GM15510 (cell line): ENCODE results near the gene WHRN.

Experiments used
- POLR2A ChIP-seq: IDR thresholded peaks from 3 replicates; pipeline ENCODE4 v1.6.1; 2011; ENCODE audit warnings: borderline replicate concordance; ENCODE audit not compliant: insufficient read length; ENCODE audit errors: extremely low read depth

WHRN gene

GRCh38 chr9:114522847-114523246 is 17.6 kb upstream of the WHRN start:
- TF ChIP-seq POLR2A = no peak

- TF ChIP-seq POLR2A = no peak
These were observed 17.0 kb upstream of the WHRN start for GRCh38 chr9:114522286-114522685.

- no peak for TF ChIP-seq POLR2A
These were observed 16.6 kb upstream of the WHRN start for GRCh38 chr9:114521846-114522245.

- no peak for TF ChIP-seq POLR2A
These were observed 13.3 kb upstream of the WHRN start for GRCh38 chr9:114518599-114519022.

- TF ChIP-seq POLR2A = no peak
These were observed 12.8 kb upstream of the WHRN start for GRCh38 chr9:114518120-114518519.

GRCh38 chr9:114516913-114517312 is 11.6 kb upstream of the WHRN start:
- no peak for TF ChIP-seq POLR2A

GRCh38 chr9:114515528-114515927 is 10.3 kb upstream of the WHRN start:
- TF ChIP-seq POLR2A = no peak

GRCh38 chr9:114513959-114514267 is 8.6 kb upstream of the WHRN start:
- no peak for TF ChIP-seq POLR2A

GRCh38 chr9:114513055-114513958 is 8.0 kb upstream of the WHRN start:
- no peak for TF ChIP-seq POLR2A

GRCh38 chr9:114511978-114512874 is 7.0 kb upstream of the WHRN start:
- TF ChIP-seq POLR2A = no peak

GRCh38 chr9:114507726-114508125 is 2.5 kb upstream of the WHRN start:
- no peak for TF ChIP-seq POLR2A

GRCh38 chr9:114506082-114506390 is 763 bp upstream of the WHRN start:
- TF ChIP-seq POLR2A = no peak

- TF ChIP-seq POLR2A = no peak
These were observed 709 bp downstream of the WHRN start for GRCh38 chr9:114504341-114505186.

- no peak for TF ChIP-seq POLR2A
These were observed 1.5 kb downstream of the WHRN start for GRCh38 chr9:114503522-114504340.
